H1 (cell line): Measurements from ENCODE around the gene LENG1. TPM values are rescaled to one million over a fixed set of nuclear protein-coding genes. Genes with fewer than 3 reads are reported as not detected.

Experiments
- CTCF ChIA-PET: fragments of 300-600 bp; sonication (Branson Sonifier 250); formaldehyde crosslinking; loops from one replicate; lab custom pipeline; 2021; ENCODE audit not compliant: partially characterized antibody; lab: Charles Lee
- POLR2A ChIA-PET: fragments of 300-600 bp; sonication (Branson Sonifier 250); formaldehyde crosslinking; loops from one replicate; lab custom pipeline; 2021; ENCODE audit warnings: inconsistent platforms; ENCODE audit not compliant: partially characterized antibody; lab: Charles Lee
- DNase-seq, 2 experiments: peaks; one replicate each; pipeline versions ENCODE4 v3.0.0 to v3.0.0-alpha.2; 2010 to 2022; ENCODE audit warnings: low spot score in 2 of 2, low read depth in 1 of 2, mixed read lengths in 1 of 2
- FAIRE-seq: peaks from 2 replicates; lab custom pipeline; 2011; peaks lifted over from hg19 to GRCh38; lab: Jason Lieb, UNC
- H2AFZ ChIP-seq: 2 replicates; pipeline ENCODE4 v1.8.1; 2012; ENCODE audit warnings: low read length, inconsistent platforms
- H2AK5ac ChIP-seq: 2 replicates; pipeline ENCODE4 v1.6.1; 2013; ENCODE audit warnings: low read depth, low read length
- H2BK120ac ChIP-seq: replicated peaks from 2 replicates; pipeline ENCODE3; 2013; ENCODE audit warnings: low read depth, low read length, inconsistent platforms
- H2BK12ac ChIP-seq: 2 replicates; pipeline ENCODE4 v1.6.1; 2013; ENCODE audit warnings: low read depth, low read length
- H2BK15ac ChIP-seq: 2 replicates; pipeline ENCODE4 v1.6.1; 2013; ENCODE audit warnings: low read length
- H2BK20ac ChIP-seq: 2 replicates; pipeline ENCODE4 v1.6.1; 2013; ENCODE audit warnings: low read length
- H2BK5ac ChIP-seq: 2 replicates; pipeline ENCODE4 v1.6.1; 2013; ENCODE audit warnings: low read depth, low read length
- H3K14ac ChIP-seq: 2 replicates; pipeline ENCODE4 v1.6.1; 2013; ENCODE audit warnings: inconsistent platforms; ENCODE audit not compliant: insufficient read length
- H3K18ac ChIP-seq: 2 replicates; pipeline ENCODE4 v1.6.1; 2013; ENCODE audit warnings: low read length; ENCODE audit errors: extremely low read depth
- H3K23ac ChIP-seq: 2 replicates; pipeline ENCODE4 v1.6.1; 2013; ENCODE audit warnings: inconsistent platforms; ENCODE audit not compliant: insufficient read length
- H3K23me2 ChIP-seq: 2 replicates; pipeline ENCODE4 v1.6.1; 2013; ENCODE audit warnings: low read depth, low read length
- H3K27ac ChIP-seq: 2 replicates; pipeline ENCODE4 v1.6.1; 2011; ENCODE audit warnings: low read depth, low read length, inconsistent platforms
- H3K27me3 ChIP-seq, 4 experiments: replicated peaks in 1 of 4; 1 replicate in 1 of 4; 2 replicates in 3 of 4; pipeline versions ENCODE4 v1.6.1 to v1.8.1; 2011 to 2013; ENCODE audit warnings: low read length in 3 of 4, mild to moderate bottlenecking in 3 of 4, inconsistent platforms in 2 of 4, mixed read lengths in 2 of 4, moderate library complexity in 1 of 4; ENCODE audit not compliant: control insufficient read depth in 3 of 4, insufficient read depth in 3 of 4; ENCODE audit errors: extremely low read depth in 1 of 4
- H3K36me3 ChIP-seq, 4 experiments: 2 replicates each; pipeline versions ENCODE4 v1.6.1 to v1.8.1; 2011 to 2013; ENCODE audit warnings: mild to moderate bottlenecking in 4 of 4, low read length in 3 of 4, moderate library complexity in 2 of 4, control low read depth in 1 of 4, inconsistent platforms in 1 of 4; ENCODE audit not compliant: insufficient read depth in 4 of 4, control insufficient read depth in 2 of 4
- H3K4ac ChIP-seq: replicated peaks from 2 replicates; pipeline ENCODE3; 2013; ENCODE audit warnings: low read length, low read depth, mixed read lengths, inconsistent platforms; ENCODE audit not compliant: insufficient read length
- H3K4me1 ChIP-seq, 4 experiments: replicated peaks in 1 of 4; 1 replicate in 1 of 4; 2 replicates in 3 of 4; pipeline versions ENCODE4 v1.6.1 to v1.8.1; 2011 to 2013; ENCODE audit warnings: low read length in 3 of 4, inconsistent platforms in 2 of 4, mixed read lengths in 1 of 4; ENCODE audit not compliant: insufficient read depth in 4 of 4, control insufficient read depth in 3 of 4
- H3K4me2 ChIP-seq, 2 experiments: 2 replicates each; pipeline versions ENCODE4 v1.6.1 to v1.8.1; 2011 to 2013; ENCODE audit warnings: low read depth in 2 of 2, low read length in 2 of 2, control low read depth in 1 of 2, inconsistent platforms in 1 of 2, mild to moderate bottlenecking in 1 of 2; ENCODE audit not compliant: insufficient read depth in 1 of 2
- H3K4me3 ChIP-seq, 4 experiments: fragments of 200-600, 300-600 bp in 1 of 4; sonication (generic), shearing (Covaris generic), sonication (Bioruptor Twin) in 1 of 4; 2 replicates each; pipeline versions ENCODE4 v1.5.1 to v1.8.1; 2011 to 2016; ENCODE audit warnings: low read length in 4 of 4, low read depth in 3 of 4, control low read depth in 2 of 4, inconsistent platforms in 2 of 4, mild to moderate bottlenecking in 2 of 4, mixed read lengths in 1 of 4, moderate library complexity in 1 of 4; ENCODE audit not compliant: insufficient read depth in 2 of 4; ENCODE audit errors: extremely low read depth in 1 of 4
- H3K56ac ChIP-seq: replicated peaks from 2 replicates; pipeline ENCODE3; 2013; ENCODE audit warnings: low read depth, mild to moderate bottlenecking, mixed read lengths, low read length, inconsistent platforms; ENCODE audit not compliant: insufficient read length
- H3K79me1 ChIP-seq: 2 replicates; pipeline ENCODE4 v1.6.1; 2013; ENCODE audit warnings: low read depth, low read length, control low read depth
- H3K79me2 ChIP-seq, 2 experiments: 2 replicates each; pipeline versions ENCODE4 v1.6.1 to v1.8.1; 2012 to 2013; ENCODE audit warnings: low read length in 2 of 2, mild to moderate bottlenecking in 2 of 2, inconsistent platforms in 1 of 2; ENCODE audit not compliant: insufficient read depth in 2 of 2, control insufficient read depth in 1 of 2
- H3K9ac ChIP-seq, 4 experiments: replicated peaks in 1 of 4; 1 replicate in 1 of 4; 2 replicates in 3 of 4; pipeline versions ENCODE4 v1.6.1 to v1.8.1; 2011 to 2013; ENCODE audit warnings: low read depth in 3 of 4, low read length in 3 of 4, control low read depth in 2 of 4, mild to moderate bottlenecking in 2 of 4, moderate library complexity in 2 of 4, inconsistent platforms in 1 of 4; ENCODE audit errors: extremely low read depth in 1 of 4
- H3K9me3 ChIP-seq, 2 experiments: 2 replicates each; pipeline versions ENCODE4 v1.6.1 to v1.8.1; 2012 to 2013; ENCODE audit warnings: mild to moderate bottlenecking in 2 of 2, moderate library complexity in 2 of 2, control low read depth in 1 of 2, inconsistent platforms in 1 of 2, low read depth in 1 of 2, low read length in 1 of 2, mixed read lengths in 1 of 2; ENCODE audit not compliant: insufficient read depth in 2 of 2
- H4K20me1 ChIP-seq, 2 experiments: replicated peaks in 1 of 2; 2 replicates each; pipeline versions ENCODE3 to v1.8.1; 2011 to 2013; ENCODE audit warnings: inconsistent platforms in 2 of 2, low read length in 2 of 2, mild to moderate bottlenecking in 1 of 2; ENCODE audit not compliant: insufficient read depth in 2 of 2, control insufficient read depth in 1 of 2
- H4K5ac ChIP-seq: 2 replicates; pipeline ENCODE4 v1.6.1; 2013; ENCODE audit warnings: low read length, low read depth, mixed read lengths, inconsistent platforms; ENCODE audit not compliant: insufficient read length
- H4K8ac ChIP-seq: 2 replicates; pipeline ENCODE4 v1.8.0; 2013; ENCODE audit warnings: mild to moderate bottlenecking, moderate library complexity, low read length, inconsistent platforms; ENCODE audit not compliant: insufficient read depth; ENCODE audit errors: extremely low read depth
- H4K91ac ChIP-seq: replicated peaks from 2 replicates; pipeline ENCODE3; 2013; ENCODE audit warnings: low read length, mixed read lengths, inconsistent platforms; ENCODE audit not compliant: insufficient read length
- CBX5 ChIP-seq: fragments of 300-800, 300-1000 bp; sonication (generic); IDR thresholded peaks from 2 replicates; pipeline ENCODE4 v1.7.1; 2016; ENCODE audit warnings: antibody characterized with exemption, low read length, low read depth
- CBX8 ChIP-seq: fragments of 300-800, 300-1000 bp; sonication (generic); IDR thresholded peaks from 2 replicates; pipeline ENCODE4 v1.7.1; 2016; ENCODE audit warnings: low read depth, low read length, borderline replicate concordance
- EGR1 ChIP-seq: IDR thresholded peaks from 2 replicates; pipeline ENCODE4 v1.6.1; 2011; ENCODE audit warnings: low read depth, low read length, borderline replicate concordance
- EP300 ChIP-seq, 2 experiments: IDR thresholded peaks; 1 replicate in 1 of 2; 2 replicates in 1 of 2; pipeline ENCODE4 v1.6.1; 2011 to 2012; ENCODE audit warnings: low read depth in 2 of 2, low read length in 2 of 2, mild to moderate bottlenecking in 2 of 2, borderline replicate concordance in 1 of 2, inconsistent platforms in 1 of 2, moderate library complexity in 1 of 2
- KDM4A ChIP-seq: IDR thresholded peaks from one replicate; pipeline ENCODE4 v1.7.1; 2012; ENCODE audit warnings: low read depth, mild to moderate bottlenecking, moderate library complexity, low read length, inconsistent platforms; ENCODE audit not compliant: severe bottlenecking
- KDM5A ChIP-seq: fragments of 200-600 bp; IDR thresholded peaks from 2 replicates; pipeline ENCODE4 v1.7.1; 2012; ENCODE audit warnings: mild to moderate bottlenecking, low read length, inconsistent platforms, mixed read lengths
- NRF1 ChIP-seq: IDR thresholded peaks from 2 replicates; pipeline ENCODE4 v1.6.1; 2011; ENCODE audit warnings: mild to moderate bottlenecking, low read depth, low read length, improper control_type of control experiment
- RBBP5 ChIP-seq: IDR thresholded peaks from 2 replicates; pipeline ENCODE4 v1.7.1; 2012; ENCODE audit warnings: low read depth, mild to moderate bottlenecking, inconsistent platforms, low read length, moderate library complexity, borderline replicate concordance
- RNF2 ChIP-seq: fragments of 200-900, 300-1000 bp; sonication (generic); IDR thresholded peaks from 2 replicates; pipeline ENCODE4 v1.7.1; 2016; ENCODE audit warnings: borderline replicate concordance, low read depth, mild to moderate bottlenecking, antibody characterized with exemption, low read length; ENCODE audit not compliant: poor library complexity, severe bottlenecking; ENCODE audit errors: missing control alignments
- SIX5 ChIP-seq: IDR thresholded peaks from 2 replicates; pipeline ENCODE4 v1.6.1; 2011; ENCODE audit warnings: mild to moderate bottlenecking, low read depth, low read length
- SP4 ChIP-seq: IDR thresholded peaks from 2 replicates; pipeline ENCODE4 v1.6.1; 2012; ENCODE audit warnings: low read length, inconsistent platforms
- WGBS, 2 experiments: shearing (Covaris generic) in 1 of 2; methylation state at CpG; one replicate each; pipeline versions ENCODE4 v1.1.6 to v1.1.7; 2013 to 2015; ENCODE audit warnings: low lambda C conversion rate in 2 of 2, mixed read lengths in 2 of 2, inconsistent platforms in 1 of 2, low coverage in 1 of 2, missing lambda C conversion rate in 1 of 2; ENCODE audit not compliant: insufficient replicate concordance in 2 of 2, insufficient coverage in 1 of 2, insufficient read length in 1 of 2; ENCODE audit errors: extremely low coverage in 1 of 2, missing lambda C conversion rate in 1 of 2; 5-methylcytosine and 5-hydroxymethylcytosine counted together
- polyA plus RNA-seq, 7 experiments: library from polyadenylated mRNA; depleted of rRNA in 3 of 7; stranded (reverse) in 5 of 7; unstranded in 2 of 7; fragments of >200 nt in 5 of 7; fragments of 200-250 nt in 2 of 7; gene quantifications; 1 replicate in 5 of 7; 2 replicates in 1 of 7; 4 replicates in 1 of 7; pipeline versions ENCODE4 v1.2.1 to v1.2.3, GENCODE V29; 2011 to 2013; ENCODE audit warnings: missing spikeins in 2 of 7, mixed read lengths in 2 of 7
- total RNA-seq: library from RNA; stranded (reverse); fragmentation: NEBNext Ultra II Directional; extraction: Animal tissue kit (Norgen Biotek cat#: 25700); gene quantifications from 2 replicates; pipeline ENCODE4 v1.2.1, GENCODE V29; 2021

Gene LENG1
- total and polyA plus RNA-seq, 2 of the 8 experiments (the other 6 are each of a cell fraction or from before 2014, with no cell fraction given), result 1.2 to 4.4 TPM

- ChIA-PET POLR2A (interaction anchor here (1.0 to 28.7 kb wide), 6 partner anchors 9 to 78 kb away, joined by 3 to 909 read pairs (median 22); partner anchors contain the start of genes CNOT3, LENG1, RPS9 and TMC4), CTCF (interaction anchor here (0.7 to 2.3 kb wide), 10 partner anchors 8 to 129 kb away, joined by 3 to 7 read pairs (median 4); no protein-coding TSS in a partner anchor)
- Histone ChIP-seq H3K36me3 (peaks cover 4 to 12% (median 8%) of the 10 kb centered on the region in 4 experiments; a peak in 6 of 8 replicates), H3K18ac (no peak overlapping the region; the same call in 1 of the 2 replicates), H2AFZ (no peak overlapping the region), H2BK20ac (no peak overlapping the region), H3K27ac (0 out of 2 replicates have a peak overlapping the region, but pooled peaks have one; percentile 86), H3K23me2 (peaks cover 11% of the 10 kb centered on the region), H3K4me2 (peak overlapping the region; percentile 80 to 86), H3K56ac (peak overlapping the region; percentile 18), H4K91ac (no peak overlapping the region), H2BK15ac (no peak overlapping the region), H3K9me3 (no peaks in the 10 kb centered on the region), H3K79me1 (peaks cover 13% of the 10 kb centered on the region), H4K8ac (peak overlapping the region; percentile 6; the same call in 1 of the 2 replicates), H3K4me1 (peaks cover 3 to 12% (median 7%) of the 10 kb centered on the region in 4 experiments; a peak in 5 of 7 replicates), H3K79me2 (peaks cover 3 to 32% of the 10 kb centered on the region in 2 experiments; a peak in 3 of 4 replicates), H2BK120ac (no peak overlapping the region), H4K20me1 (peaks cover 0 to 12% of the 10 kb centered on the region in 2 experiments), H3K14ac (no peak overlapping the region), H3K4ac (no peak overlapping the region), H3K27me3 (no peaks in the 10 kb centered on the region), H2BK12ac (no peak overlapping the region), H4K5ac (no peak overlapping the region), H2BK5ac (no peak overlapping the region; the same call in 1 of the 2 replicates), H3K4me3 (peak overlapping the region; percentile 60 to 96 (median 68)), H3K9ac (peak overlapping the region in 3 of 4 experiments; percentile 77 to 79 (median 78); a peak in 6 of 7 replicates), H3K23ac (no peak overlapping the region), H2AK5ac (no peak overlapping the region)
- DNase-seq, result no peak
- FAIRE-seq, result no peak
- 52% methylated on average over 10 of the region's 12 CpGs; no CpG with 5 or more reads in 1 of the 2 experiments for WGBS, 2 experiments
- TF ChIP-seq KDM4A (no peak), NRF1 (no peak), CBX8 (no peak), RBBP5 (no peak), EGR1 (no peak), SP4 (no peak), RNF2 (no peak), EP300 (IDR thresholded peaks at IDR 0.05; ENCODE audit: borderline replicate concordance in 1 of 2, low read depth in 2 of 2, low read length in 2 of 2) (no peak), CBX5 (no peak), KDM5A (no peak), SIX5 (no peak)
Measured at GRCh38 chr19:54188215-54188871, 28.8 kb upstream of the LENG1 start.
